ENCODE measurements around the gene SERPINI1.

The SERPINI1 gene

DNA sequence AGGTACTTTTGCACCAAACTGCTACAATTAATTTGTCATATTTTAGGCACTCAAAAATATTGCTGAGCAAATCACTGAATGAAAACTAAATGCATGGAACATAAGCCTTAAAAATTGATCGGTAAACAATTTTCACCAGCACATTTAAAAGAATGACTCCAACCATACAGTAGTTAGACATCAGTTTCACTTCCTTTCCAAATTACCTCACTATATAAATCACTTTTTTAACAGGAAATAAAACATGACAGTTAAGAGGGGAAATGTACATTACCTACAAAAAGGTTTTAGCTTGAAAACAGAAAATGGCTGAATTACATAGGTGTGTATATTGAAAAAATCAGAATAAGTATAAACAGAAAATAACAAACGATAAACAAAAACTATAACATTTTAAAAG is 108.4 kb downstream of the SERPINI1 start:
- in situ Hi-C loops (cut with HindIII; ENCODE audit: low sequenced_read_pairs) = no loop called here

DNA sequence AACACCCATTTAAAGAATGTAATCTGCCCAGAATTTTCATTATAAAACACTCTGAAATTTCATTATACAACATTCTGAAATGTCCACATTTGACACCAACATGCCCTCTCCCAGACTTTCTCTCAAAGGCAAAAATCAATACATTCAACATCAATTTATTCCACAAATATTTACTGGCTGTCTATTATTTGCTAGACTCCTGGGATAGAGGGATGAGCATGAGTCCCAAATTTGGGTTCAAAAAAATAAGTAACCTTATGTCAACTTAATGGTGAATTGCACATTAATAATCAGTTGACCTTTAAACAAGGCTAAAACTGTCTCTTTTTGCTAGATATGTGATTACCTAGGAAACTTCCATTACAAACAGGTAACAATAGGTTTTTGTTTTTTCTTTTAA is 109.0 kb downstream of the SERPINI1 start:
- in situ Hi-C loops (cut with HindIII; ENCODE audit: low sequenced_read_pairs) = no loop called here

- in situ Hi-C loops (cut with HindIII; ENCODE audit: low sequenced_read_pairs) = no loop called here
Observed at GRCh38 chr3:167851171-167851570, 115.7 kb downstream of the SERPINI1 start.

- in situ Hi-C loops (cut with HindIII; ENCODE audit: low sequenced_read_pairs) = no loop called here
Observed at GRCh38 chr3:167851749-167852148, 116.2 kb downstream of the SERPINI1 start.

- in situ Hi-C loops (cut with HindIII; ENCODE audit: low sequenced_read_pairs) = no loop called here
Observed at GRCh38 chr3:167852216-167852615, 116.7 kb downstream of the SERPINI1 start.

- in situ Hi-C loops (cut with HindIII; ENCODE audit: low sequenced_read_pairs) = no loop called here
Observed at GRCh38 chr3:167854063-167854462, 118.5 kb downstream of the SERPINI1 start.

DNA sequence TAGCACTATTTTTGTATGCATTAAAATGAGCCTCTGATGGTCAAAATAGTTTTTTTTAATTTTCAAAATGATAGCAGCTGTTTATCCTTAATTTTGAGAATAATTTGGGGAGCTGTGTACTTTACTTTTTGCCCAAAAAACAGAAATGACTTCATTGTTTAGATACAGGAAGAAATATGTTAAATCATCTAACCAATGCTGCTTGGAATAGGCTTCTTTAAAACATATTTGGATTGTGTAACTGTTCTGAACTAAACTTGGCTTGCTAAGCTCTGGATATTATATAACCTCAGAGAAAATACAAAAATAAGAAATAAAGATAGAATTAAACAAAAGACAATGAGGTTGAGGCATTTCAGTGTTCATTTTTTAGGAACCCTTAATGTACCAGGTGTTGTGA is 119.3 kb downstream of the SERPINI1 start:
- in situ Hi-C loops (cut with HindIII; ENCODE audit: low sequenced_read_pairs) = no loop called here

- in situ Hi-C loops (cut with HindIII; ENCODE audit: low sequenced_read_pairs) = no loop called here
Observed at GRCh38 chr3:167855306-167855705, 119.8 kb downstream of the SERPINI1 start.

GRCh38 chr3:167858865-167859264 is 123.3 kb downstream of the SERPINI1 start:
- in situ Hi-C loops (cut with HindIII; ENCODE audit: low sequenced_read_pairs) = no loop called here

GRCh38 chr3:167859610-167860009 is 124.1 kb downstream of the SERPINI1 start:
- in situ Hi-C loops (cut with HindIII; ENCODE audit: low sequenced_read_pairs) = loop anchor here (10.0 kb wide), 1 partner anchor 65 kb away; no protein-coding TSS in a partner anchor

DNA sequence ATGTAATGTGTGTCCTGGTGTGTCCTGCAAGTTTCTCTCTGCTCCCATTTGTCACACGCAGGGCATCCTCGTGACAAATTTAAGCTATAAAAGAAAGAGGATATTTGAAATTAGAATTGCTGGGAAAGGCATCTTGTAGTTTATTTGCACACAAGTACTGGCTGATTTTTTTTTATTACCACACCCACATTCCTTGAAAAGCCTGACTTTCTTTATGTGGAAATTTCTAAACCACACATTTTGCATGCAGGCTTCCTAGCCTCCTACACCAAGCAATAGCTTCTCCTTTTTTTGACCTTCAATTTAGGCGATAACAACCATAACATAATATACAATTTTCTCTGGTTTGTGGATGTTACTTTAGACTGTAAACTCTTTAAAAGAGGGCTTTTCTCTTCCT is 126.1 kb downstream of the SERPINI1 start:
- in situ Hi-C loops (cut with HindIII; ENCODE audit: low sequenced_read_pairs) = loop anchor here (10.0 kb wide), 1 partner anchor 63 kb away; no protein-coding TSS in a partner anchor

GRCh38 chr3:167862104-167862730 is 126.7 kb downstream of the SERPINI1 start:
- in situ Hi-C loops (cut with HindIII; ENCODE audit: low sequenced_read_pairs) = loop anchor here (10.0 kb wide), 1 partner anchor 63 kb away; no protein-coding TSS in a partner anchor

GRCh38 chr3:167863811-167864551 is 128.5 kb downstream of the SERPINI1 start:
- in situ Hi-C loops (cut with HindIII; ENCODE audit: low sequenced_read_pairs) = loop anchor here (10.0 kb wide), 1 partner anchor 61 kb away; no protein-coding TSS in a partner anchor

DNA sequence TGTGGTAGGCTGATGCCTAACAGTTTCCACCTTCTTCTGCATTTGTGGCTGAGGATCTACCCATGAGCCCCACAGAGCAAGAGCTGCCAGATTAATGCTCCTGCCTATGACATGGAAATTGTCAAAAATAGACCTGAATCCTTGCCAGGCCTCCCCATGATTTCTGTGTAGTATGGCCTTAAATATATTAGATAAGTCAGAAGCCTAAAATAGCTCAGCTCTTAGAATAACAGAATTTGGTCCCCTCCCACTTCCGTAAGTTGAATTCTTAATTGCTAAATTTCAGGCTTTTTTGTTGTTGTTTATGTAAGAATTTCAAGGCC is 129.0 kb downstream of the SERPINI1 start:
- in situ Hi-C loops (cut with HindIII; ENCODE audit: low sequenced_read_pairs) = loop anchor here (10.0 kb wide), 1 partner anchor 60 kb away; no protein-coding TSS in a partner anchor

DNA sequence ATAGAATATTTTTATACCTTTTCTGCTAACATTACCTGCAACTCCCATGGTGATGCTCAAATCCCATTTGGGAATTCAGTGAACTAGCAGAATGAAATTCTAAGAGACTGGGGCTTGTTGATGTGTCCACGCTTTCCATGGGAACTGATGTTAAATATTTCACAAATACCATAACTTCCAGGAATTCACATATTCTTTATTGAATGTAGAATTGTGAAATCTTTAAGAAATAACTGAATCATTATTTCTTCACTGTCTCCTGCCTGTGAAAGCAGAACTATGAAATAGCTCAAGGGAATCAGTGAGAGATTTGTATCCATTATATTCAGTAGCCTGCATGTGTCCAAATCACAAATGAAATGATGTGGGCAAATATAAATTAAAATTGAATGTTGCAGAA is 130.8 kb downstream of the SERPINI1 start:
- in situ Hi-C loops (cut with HindIII; ENCODE audit: low sequenced_read_pairs) = loop anchor here (10.0 kb wide), 1 partner anchor 58 kb away; no protein-coding TSS in a partner anchor

DNA sequence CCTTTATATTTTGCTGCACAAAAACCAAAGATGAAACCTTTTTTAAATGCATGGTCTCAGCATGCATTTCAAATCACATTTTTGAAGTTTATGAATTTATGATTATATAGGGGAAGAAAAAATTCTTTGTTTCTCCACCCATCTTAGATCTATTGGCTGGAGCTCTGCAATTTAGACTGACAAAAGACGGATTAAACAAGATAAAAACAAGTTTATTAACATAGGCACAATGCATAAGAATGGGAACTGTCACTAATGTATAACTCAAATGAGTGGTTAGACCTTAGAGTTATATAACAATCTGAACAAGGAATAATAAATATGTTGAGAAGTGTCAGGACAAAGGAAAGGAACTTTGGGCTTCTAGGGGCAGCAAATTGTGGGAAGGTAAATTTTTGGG is 132.5 kb downstream of the SERPINI1 start:
- in situ Hi-C loops (cut with HindIII; ENCODE audit: low sequenced_read_pairs) = loop anchor here (10.0 kb wide), 1 partner anchor 57 kb away; no protein-coding TSS in a partner anchor

DNA sequence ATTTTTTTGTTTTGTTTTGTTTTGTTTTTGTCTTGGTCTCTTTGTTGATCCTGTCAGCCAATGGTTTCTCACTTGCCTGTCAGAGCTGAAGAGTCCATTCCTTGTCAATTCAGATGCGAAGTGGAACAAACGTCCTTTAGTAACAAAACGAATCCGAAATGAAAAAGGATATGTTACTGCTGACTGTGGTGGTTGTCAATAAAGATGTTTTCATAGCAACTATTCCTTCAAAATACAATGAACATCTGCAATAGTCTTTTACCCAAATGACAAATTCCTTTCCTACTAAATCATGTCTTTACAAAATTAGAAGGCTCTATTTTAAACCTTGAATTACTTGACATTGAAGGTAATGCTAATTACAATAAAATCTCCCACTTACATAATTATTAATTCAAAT is 134.7 kb downstream of the SERPINI1 start:
- in situ Hi-C loops (cut with HindIII; ENCODE audit: low sequenced_read_pairs) = no loop called here

DNA sequence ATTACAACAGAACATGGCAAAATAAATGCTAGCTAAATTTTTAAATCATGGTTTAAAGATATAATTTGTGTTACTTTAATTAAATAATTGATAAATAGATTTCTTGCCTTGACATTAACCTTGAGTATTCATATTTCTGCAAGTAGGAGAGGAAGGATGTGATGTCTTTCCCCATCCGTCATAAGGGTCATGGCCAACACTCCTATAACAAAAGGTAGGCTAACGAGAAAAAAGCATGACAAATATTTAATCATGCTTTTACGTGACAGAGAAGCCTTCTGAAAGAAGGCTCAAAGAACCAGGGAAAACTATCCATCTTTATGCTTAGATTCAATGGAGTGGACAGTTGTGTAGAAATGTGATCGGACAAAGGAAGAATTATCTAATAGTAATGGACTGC is 135.2 kb downstream of the SERPINI1 start:
- in situ Hi-C loops (cut with HindIII; ENCODE audit: low sequenced_read_pairs) = no loop called here

- in situ Hi-C loops (cut with HindIII; ENCODE audit: low sequenced_read_pairs) = no loop called here
Observed at GRCh38 chr3:167872032-167872431, 136.5 kb downstream of the SERPINI1 start.

- in situ Hi-C loops (cut with HindIII; ENCODE audit: low sequenced_read_pairs) = no loop called here
Observed at GRCh38 chr3:167872941-167873340, 137.4 kb downstream of the SERPINI1 start.

DNA sequence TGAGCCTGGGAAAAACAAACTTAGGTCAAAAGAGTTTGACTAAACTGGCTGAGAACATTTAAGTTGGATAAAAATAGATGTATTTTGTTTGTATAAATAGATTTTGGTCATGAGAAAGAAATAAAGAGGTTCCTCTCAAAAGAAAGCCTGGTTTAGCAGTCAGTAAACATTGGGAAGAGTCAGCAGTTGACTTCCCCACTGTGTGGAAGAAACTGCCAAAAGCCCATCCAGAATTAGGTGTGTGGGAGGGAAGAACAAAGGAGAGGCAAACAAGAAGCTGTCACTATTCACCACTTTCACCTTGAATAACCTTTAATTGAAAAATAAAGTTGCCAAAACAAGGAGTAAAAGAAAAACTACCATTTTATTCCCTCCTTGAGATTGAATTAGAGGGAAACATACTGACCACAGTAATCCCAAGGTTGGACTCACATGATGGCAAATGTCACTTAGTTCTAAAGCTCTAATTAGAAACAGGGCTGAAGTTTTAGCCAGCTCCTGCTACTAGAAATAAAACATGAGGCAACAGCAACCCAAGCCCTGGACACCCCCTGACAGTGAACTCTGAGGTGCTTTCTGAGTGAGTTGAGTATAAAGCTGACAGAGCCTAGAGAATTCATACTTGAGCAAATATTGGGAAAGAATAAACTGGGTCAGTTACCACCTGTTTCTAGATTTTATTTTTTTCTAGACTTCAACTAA is 139.3 kb downstream of the SERPINI1 start:
- in situ Hi-C loops (cut with HindIII; ENCODE audit: low sequenced_read_pairs) = no loop called here
